Rectal smooth muscle tissue (tissue), 1 donor: ENCODE data around the gene DNAH5.

Experiments
- H3K27ac ChIP-seq: one replicate; pipeline ENCODE4 v1.7.0; 2013; ENCODE audit warnings: low read depth, low read length, inconsistent platforms
- H3K27me3 ChIP-seq: one replicate; pipeline ENCODE4 v1.7.0; 2013; ENCODE audit warnings: low read length; ENCODE audit not compliant: control insufficient read depth, insufficient read depth
- H3K36me3 ChIP-seq: one replicate; pipeline ENCODE4 v1.7.0; 2013; ENCODE audit warnings: low read length; ENCODE audit not compliant: control insufficient read depth, insufficient read depth
- H3K4me1 ChIP-seq: one replicate; pipeline ENCODE4 v1.7.0; 2013; ENCODE audit warnings: low read length; ENCODE audit not compliant: control insufficient read depth, insufficient read depth
- H3K4me3 ChIP-seq: one replicate; pipeline ENCODE4 v1.7.0; 2013; ENCODE audit warnings: low read length
- H3K9ac ChIP-seq: one replicate; pipeline ENCODE4 v1.7.0; 2013; ENCODE audit warnings: low read length

Gene DNAH5

DNA sequence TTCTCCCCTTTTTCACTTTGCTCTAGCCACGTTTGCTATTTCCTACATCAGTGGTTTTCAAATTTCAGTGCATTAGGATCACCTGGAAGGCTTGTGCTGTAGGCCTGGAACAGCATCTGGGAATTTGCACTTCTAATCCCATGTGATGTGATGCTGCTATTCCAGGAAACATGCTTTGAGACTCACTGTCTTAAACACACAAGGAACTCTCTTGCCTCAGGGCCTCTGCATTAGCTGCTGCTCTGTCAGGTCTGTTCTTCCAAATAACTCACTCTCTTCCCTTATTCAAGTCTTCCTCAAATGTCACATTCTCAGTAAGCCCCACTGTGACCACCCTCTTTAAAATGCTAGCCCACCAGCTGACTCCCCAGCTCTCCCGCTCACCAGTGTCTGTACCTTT is 204.0 kb downstream of the DNAH5 start:
- Histone ChIP-seq H3K36me3 (no peaks in the 10 kb centered on the region), H3K4me3 (no peak overlapping the region), H3K4me1 (no peaks in the 10 kb centered on the region), H3K27ac (no peak overlapping the region), H3K9ac (no peak overlapping the region), H3K27me3 (no peaks in the 10 kb centered on the region)

DNA sequence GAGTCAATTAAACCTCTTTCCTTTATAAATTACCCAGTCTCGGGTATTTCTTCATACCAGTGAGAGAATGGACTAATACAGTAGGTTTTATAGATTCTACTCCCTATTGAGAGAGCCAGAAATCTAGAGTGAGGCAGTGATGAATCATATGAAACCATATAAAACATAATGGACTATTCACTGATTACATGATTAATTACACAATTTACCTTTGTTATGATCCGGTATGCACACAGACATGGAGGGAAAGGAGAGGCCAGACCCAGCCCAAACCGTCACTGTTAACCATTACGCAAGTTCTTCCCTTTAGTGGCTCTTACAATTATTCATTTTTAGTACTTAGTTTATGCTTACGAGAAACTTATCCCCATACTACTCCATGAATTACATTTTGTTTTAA is 205.0 kb downstream of the DNAH5 start:
- Histone ChIP-seq H3K9ac (no peak overlapping the region), H3K36me3 (no peaks in the 10 kb centered on the region), H3K27me3 (no peaks in the 10 kb centered on the region)

DNA sequence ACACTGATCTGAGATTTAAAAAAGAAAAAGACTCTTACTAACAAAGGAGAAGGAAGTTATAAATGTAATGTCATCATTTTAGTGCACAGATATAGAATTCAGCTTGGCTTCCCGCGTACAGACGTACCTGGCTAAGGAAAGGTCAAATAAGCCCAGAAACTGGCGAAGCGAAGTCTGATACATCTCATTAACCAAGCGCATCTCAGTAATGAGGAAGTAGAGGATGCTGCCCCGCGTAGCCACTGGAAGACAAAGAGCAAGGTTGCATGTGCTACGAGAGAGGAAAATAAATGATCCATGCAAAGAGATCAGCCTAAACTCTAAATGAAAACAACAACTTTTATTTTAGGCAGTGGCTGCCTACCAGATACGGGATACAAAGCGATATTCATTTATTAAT is 208.8 kb downstream of the DNAH5 start:
- no peaks in the 10 kb centered on the region for H3K36me3 ChIP-seq
- H3K27me3 ChIP-seq: no peaks in the 10 kb centered on the region
- no peaks in the 10 kb centered on the region for H3K4me1 ChIP-seq
- H3K27ac ChIP-seq: no peak overlapping the region
- H3K9ac ChIP-seq: no peak overlapping the region
- H3K4me3 ChIP-seq: no peak overlapping the region

More for the DNA sequence above, 205.0 kb downstream of the DNAH5 start:
- Histone ChIP-seq H3K4me1 (no peaks in the 10 kb centered on the region), H3K4me3 (no peak overlapping the region), H3K27ac (no peak overlapping the region)

DNA sequence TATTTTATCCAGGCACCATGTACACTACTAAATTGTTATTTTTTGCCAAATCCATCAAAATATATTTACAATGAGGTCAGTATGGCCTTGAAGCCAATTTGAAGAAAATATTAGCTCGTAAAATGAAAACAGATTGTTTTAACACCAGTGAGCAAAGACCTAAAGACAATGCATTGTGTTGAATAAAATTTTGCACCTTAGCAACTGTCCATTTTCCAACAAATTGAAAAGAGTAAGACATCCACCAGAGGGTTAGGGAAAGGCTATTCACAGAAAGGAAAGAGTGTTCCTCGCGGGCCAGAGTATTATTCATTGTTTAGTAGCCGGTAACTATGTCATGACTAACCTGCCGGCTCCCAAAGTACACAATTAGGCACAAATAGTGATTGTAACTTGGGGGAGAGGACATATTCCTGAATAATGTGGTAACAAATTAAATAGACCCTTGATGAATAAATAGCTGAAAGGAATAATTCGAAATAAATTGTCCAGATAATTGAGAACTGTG is 213.3 kb downstream of the DNAH5 start:
- H3K27me3 ChIP-seq: no peaks in the 10 kb centered on the region

DNA sequence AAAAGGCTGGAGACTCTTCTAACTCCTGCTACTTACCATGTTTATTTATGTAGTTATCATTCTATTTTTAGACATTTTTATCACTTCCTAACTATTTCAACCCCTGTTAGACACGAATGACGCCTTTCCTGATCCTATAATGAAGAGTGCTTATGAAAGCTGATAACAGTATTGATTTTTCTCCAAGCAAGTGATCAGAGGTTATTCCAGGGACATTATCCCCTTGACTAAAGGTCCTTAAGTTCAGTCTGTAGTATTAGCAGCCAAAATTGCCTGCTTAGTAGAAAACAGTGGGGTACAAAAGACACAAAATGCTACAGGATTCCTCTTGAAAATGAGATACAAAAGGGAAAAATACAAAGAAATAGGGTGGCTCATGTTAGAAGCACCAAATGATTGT is 235.6 kb downstream of the DNAH5 start:
- Histone ChIP-seq H3K27ac (no peak overlapping the region), H3K4me3 (no peak overlapping the region), H3K27me3 (no peaks in the 10 kb centered on the region), H3K9ac (no peak overlapping the region), H3K4me1 (no peaks in the 10 kb centered on the region), H3K36me3 (no peaks in the 10 kb centered on the region)

More for the DNA sequence above, 213.3 kb downstream of the DNAH5 start:
- H3K4me3 ChIP-seq: no peak overlapping the region
- no peaks in the 10 kb centered on the region for H3K36me3 ChIP-seq
- no peak overlapping the region for H3K9ac ChIP-seq
- H3K4me1 ChIP-seq: no peaks in the 10 kb centered on the region
- H3K27ac ChIP-seq: no peak overlapping the region

DNA sequence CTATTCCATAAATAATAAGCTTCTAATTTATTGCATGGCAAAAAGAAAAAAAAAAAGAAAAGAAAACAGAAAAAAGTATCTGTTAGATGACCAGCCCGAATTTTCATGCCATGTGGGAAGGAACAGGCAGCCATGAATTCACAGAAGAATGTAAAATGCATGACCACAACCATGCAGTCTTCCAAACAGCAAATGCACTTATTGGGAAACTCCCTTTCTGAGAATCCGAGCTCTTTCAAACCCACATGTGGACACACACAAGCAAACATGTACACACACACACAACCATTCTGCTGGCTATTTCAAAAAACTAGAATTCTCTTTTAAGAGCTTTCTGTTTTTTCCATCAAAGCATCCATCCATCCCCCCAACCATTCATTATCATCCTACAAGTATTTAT is 236.1 kb downstream of the DNAH5 start:
- H3K4me3 ChIP-seq: no peak overlapping the region
- H3K27ac ChIP-seq: no peak overlapping the region
- H3K9ac ChIP-seq: no peak overlapping the region
- H3K27me3 ChIP-seq: no peaks in the 10 kb centered on the region
- H3K36me3 ChIP-seq: no peaks in the 10 kb centered on the region
- H3K4me1 ChIP-seq: no peaks in the 10 kb centered on the region

DNA sequence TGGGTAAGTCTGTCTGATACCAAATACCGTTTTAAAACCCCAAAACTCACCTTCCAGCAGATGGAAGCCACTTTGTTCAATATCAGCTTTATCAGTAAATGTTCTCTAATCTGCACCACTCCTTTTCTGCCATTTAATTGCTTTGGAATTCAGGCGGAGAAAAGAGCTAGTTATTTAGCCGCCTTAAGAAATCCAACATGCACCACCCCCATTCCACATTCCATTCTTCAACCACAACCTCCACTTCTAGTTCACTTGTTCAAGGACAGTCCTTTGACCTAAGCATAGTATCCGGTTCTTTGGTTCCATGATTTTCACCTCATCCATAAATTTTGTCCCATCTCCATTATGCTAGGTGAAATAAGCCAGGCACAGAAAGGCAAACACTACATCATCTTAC is 240.1 kb downstream of the DNAH5 start:
- Histone ChIP-seq H3K27me3 (no peaks in the 10 kb centered on the region), H3K4me3 (no peak overlapping the region), H3K4me1 (no peaks in the 10 kb centered on the region), H3K9ac (no peak overlapping the region), H3K36me3 (no peaks in the 10 kb centered on the region), H3K27ac (no peak overlapping the region)

DNA sequence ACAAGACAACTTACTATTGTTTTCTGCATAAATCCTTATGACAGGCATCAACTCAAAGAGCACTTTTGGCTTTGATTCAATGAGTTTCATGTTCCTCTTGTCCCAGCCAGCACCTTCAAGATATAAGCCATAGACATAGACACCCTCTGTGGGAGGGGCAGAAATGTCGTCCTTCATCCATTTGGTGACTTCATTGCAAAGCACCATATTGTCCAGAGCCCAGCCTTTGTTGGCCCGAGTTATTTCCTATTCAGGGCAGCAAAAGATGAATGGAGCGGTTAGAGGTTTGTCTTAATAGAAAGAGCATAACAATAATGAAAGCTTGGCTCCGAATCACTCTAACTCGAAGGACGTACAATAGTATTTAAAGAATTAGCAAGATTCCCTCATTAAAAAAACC is 243.9 kb downstream of the DNAH5 start:
- H3K36me3 ChIP-seq: no peaks in the 10 kb centered on the region
- no peak overlapping the region for H3K27ac ChIP-seq
- no peak overlapping the region for H3K9ac ChIP-seq
- H3K4me1 ChIP-seq: no peaks in the 10 kb centered on the region
- H3K4me3 ChIP-seq: no peak overlapping the region
- no peaks in the 10 kb centered on the region for H3K27me3 ChIP-seq

DNA sequence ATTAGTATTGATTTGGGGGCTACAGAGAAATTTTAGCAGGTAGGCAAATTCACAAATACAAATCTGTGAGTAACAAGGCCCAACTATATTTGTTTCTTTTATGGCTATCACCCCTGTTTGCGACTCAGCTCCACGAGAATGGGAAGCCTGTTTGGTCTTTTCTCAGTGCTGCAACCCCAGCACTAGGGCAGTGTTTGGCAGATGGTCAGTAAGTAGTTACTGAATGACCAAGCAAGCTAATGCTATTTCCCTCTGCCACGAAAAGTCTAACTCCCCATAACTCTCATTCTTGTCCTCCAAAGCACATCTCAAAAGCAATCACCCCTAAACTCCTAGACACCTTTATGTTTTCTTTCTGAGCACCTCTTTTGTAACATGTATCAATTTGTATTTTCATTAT is 245.6 kb downstream of the DNAH5 start:
- Histone ChIP-seq H3K4me1 (no peaks in the 10 kb centered on the region), H3K36me3 (no peaks in the 10 kb centered on the region), H3K4me3 (no peak overlapping the region), H3K27ac (no peak overlapping the region), H3K27me3 (no peaks in the 10 kb centered on the region), H3K9ac (no peak overlapping the region)

DNA sequence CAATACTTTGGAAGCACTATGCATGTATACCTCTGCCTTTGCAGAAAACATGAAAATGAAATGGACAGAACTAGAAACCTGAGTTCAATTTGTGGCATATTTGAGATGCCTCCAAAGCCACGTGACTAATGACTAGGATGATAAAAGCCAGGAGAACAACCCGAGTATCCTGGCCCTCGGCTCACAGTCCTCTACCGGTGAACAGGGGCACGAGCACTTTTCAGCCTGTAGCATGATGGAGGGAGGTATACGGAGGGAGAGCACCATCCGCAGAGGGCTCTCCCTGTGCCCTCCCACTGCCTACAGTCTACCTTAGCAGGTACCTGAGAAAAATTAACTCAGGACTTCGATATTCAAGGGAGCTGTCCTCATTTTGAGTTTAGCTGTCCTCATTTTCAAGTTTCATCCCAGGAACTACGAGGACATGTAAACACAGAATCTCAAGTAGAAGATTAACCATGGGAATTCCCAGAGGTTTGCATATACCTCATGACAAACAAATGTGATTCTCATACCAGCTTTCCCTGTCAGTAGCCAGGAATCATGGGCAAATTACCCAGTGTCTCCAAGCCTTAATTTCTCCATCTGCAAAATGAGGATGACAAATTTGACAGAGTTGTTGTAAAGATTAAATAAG is 249.3 kb downstream of the DNAH5 start:
- no peaks in the 10 kb centered on the region for H3K4me1 ChIP-seq
- no peaks in the 10 kb centered on the region for H3K27me3 ChIP-seq
- no peaks in the 10 kb centered on the region for H3K36me3 ChIP-seq
- H3K27ac ChIP-seq: no peak overlapping the region
- no peak overlapping the region for H3K9ac ChIP-seq
- no peak overlapping the region for H3K4me3 ChIP-seq

DNA sequence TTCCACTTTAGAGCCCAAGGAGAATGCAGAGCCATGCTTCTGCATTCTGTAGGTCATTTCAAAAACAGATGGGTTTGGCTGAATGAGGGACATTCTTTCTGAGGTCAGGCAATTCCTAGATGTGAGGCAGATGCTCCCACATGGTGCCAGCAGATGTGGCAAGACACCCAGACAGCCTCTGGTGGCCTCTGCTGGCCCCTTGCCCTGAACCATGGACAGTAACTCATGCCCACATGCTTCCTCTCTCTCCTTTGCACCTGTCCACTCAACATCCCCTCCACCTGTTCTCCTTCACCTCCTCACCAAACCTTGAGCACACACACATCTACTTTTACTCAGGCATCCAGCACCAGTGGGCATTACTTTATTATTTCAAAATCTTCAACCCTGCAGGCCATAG is 252.3 kb downstream of the DNAH5 start:
- no peaks in the 10 kb centered on the region for H3K4me1 ChIP-seq
- no peak overlapping the region for H3K27ac ChIP-seq
- no peaks in the 10 kb centered on the region for H3K36me3 ChIP-seq

DNA sequence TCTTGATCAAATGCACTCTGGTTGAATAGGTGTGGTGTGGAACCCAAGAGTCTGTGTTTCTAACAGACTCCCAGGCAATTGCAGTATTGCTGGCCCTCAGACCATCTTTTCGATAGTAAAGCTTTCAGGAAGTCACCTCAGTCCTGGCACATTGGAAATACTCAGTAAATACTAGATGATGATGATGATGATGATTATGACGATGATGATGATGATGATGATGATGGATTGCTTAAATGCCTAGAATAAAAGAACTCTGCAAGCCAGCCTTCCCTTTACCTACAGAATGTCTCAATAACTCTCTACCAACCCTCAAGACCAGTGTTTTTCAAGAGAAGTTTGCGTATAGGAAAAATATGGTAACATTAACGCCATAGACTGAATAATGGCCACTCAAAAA is 268.0 kb downstream of the DNAH5 start:
- Histone ChIP-seq H3K4me1 (no peaks in the 10 kb centered on the region), H3K36me3 (no peaks in the 10 kb centered on the region), H3K9ac (no peak overlapping the region), H3K27ac (no peak overlapping the region), H3K4me3 (no peak overlapping the region), H3K27me3 (no peaks in the 10 kb centered on the region)

More for the DNA sequence above, 252.3 kb downstream of the DNAH5 start:
- Histone ChIP-seq H3K4me3 (no peak overlapping the region), H3K9ac (no peak overlapping the region), H3K27me3 (no peaks in the 10 kb centered on the region)

DNA sequence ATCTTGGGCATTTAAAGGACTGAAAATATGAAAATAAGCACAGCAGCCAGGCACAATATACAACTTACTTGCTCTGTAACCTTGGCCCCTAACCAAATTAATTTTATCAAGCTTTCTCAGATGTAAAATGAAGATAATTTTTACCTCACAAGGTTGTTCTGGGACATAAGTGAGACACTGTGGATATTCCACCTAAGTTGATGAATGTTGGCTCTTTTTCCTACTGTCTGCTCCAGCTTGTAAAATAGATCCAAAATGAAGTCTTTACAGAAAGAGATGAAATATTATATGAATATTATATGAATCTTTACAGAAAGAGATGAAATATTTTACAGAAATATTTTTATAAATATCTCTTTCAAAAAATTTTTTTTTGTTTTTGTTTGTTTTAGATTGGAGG is 270.1 kb downstream of the DNAH5 start:
- Histone ChIP-seq H3K9ac (no peak overlapping the region), H3K4me3 (no peak overlapping the region), H3K27me3 (no peaks in the 10 kb centered on the region), H3K4me1 (no peaks in the 10 kb centered on the region), H3K27ac (no peak overlapping the region), H3K36me3 (no peaks in the 10 kb centered on the region)
